Hepatocyte (in vitro differentiated cells): ENCODE measurements around the gene BPHL. TPM values are rescaled to one million over a fixed set of nuclear protein-coding genes. Genes with fewer than 3 reads are reported as not detected.

Experiments
- DNase-seq: peaks from one replicate; pipeline ENCODE4 v3.0.0-alpha.2; 2016; ENCODE audit warnings: low spot score
- H2AFZ ChIP-seq: fragments of 200-600 bp; sonication (generic); 2 replicates; pipeline ENCODE4 v1.6.0; 2016; ENCODE audit warnings: antibody characterized with exemption, mild to moderate bottlenecking
- H3K27ac ChIP-seq: fragments of 200-600 bp; sonication (generic); 2 replicates; pipeline ENCODE4 v1.5.1; 2016; ENCODE audit warnings: mild to moderate bottlenecking
- H3K27me3 ChIP-seq: fragments of 200-600 bp; sonication (generic); 2 replicates; pipeline ENCODE4 v1.6.1; 2016
- H3K36me3 ChIP-seq: fragments of 200-600 bp; sonication (generic); replicated peaks from 2 replicates; pipeline ENCODE4 v1.5.1; 2016; ENCODE audit warnings: low read depth; ENCODE audit not compliant: insufficient read depth
- H3K4me1 ChIP-seq: fragments of 200-600 bp; sonication (generic); 2 replicates; pipeline ENCODE4 v1.5.1; 2016; ENCODE audit warnings: mild to moderate bottlenecking, moderate library complexity; ENCODE audit not compliant: insufficient read depth
- H3K4me2 ChIP-seq: fragments of 200-600 bp; sonication (generic); 2 replicates; pipeline ENCODE4 v1.6.0; 2016
- H3K4me3 ChIP-seq: fragments of 200-600 bp; sonication (generic); 2 replicates; pipeline ENCODE4 v1.5.1; 2016; ENCODE audit warnings: mild to moderate bottlenecking
- H3K79me2 ChIP-seq: fragments of 200-600 bp; sonication (generic); 2 replicates; pipeline ENCODE4 v1.6.0; 2017; ENCODE audit warnings: mild to moderate bottlenecking
- H3K9me2 ChIP-seq: fragments of 200-600 bp; sonication (generic); replicated peaks from 2 replicates; pipeline ENCODE4 v1.6.0; 2017; ENCODE audit warnings: mild to moderate bottlenecking; ENCODE audit not compliant: insufficient read depth
- H3K9me3 ChIP-seq: fragments of 200-600 bp; sonication (generic); 2 replicates; pipeline ENCODE4 v1.5.1; 2016; ENCODE audit warnings: low read depth, mild to moderate bottlenecking
- H4K20me1 ChIP-seq: fragments of 200-600 bp; sonication (generic); 2 replicates; pipeline ENCODE4 v1.6.0; 2016; ENCODE audit warnings: mild to moderate bottlenecking; ENCODE audit not compliant: insufficient read depth, poor library complexity, severe bottlenecking
- CTCF ChIP-seq: fragments of 200-600 bp; sonication (generic); IDR thresholded peaks from 2 replicates; pipeline ENCODE4 v1.5.1; 2016; ENCODE audit warnings: antibody characterized with exemption, mild to moderate bottlenecking; ENCODE audit not compliant: poor library complexity
- EZH2 ChIP-seq: fragments of 200-600 bp; sonication (generic); IDR thresholded peaks from 2 replicates; pipeline ENCODE4 v1.6.1; 2016; ENCODE audit warnings: antibody characterized with exemption, mild to moderate bottlenecking, borderline replicate concordance
- EZH2phosphoT487 ChIP-seq: fragments of 200-600 bp; sonication (generic); IDR thresholded peaks from one replicate; pipeline ENCODE4 v1.6.1; 2018; ENCODE audit warnings: antibody characterized with exemption, mild to moderate bottlenecking, low read depth, moderate library complexity; ENCODE audit not compliant: unreplicated experiment, severe bottlenecking
- WGBS: methylation state at CpG from one replicate; pipeline ENCODE4 v1.1.6; 2016; ENCODE audit warnings: low lambda C conversion rate; ENCODE audit errors: missing lambda C conversion rate; 5-methylcytosine and 5-hydroxymethylcytosine counted together
- polyA plus RNA-seq: library from polyadenylated mRNA; unstranded; fragments of >200 nt; fragmentation: Nextera tagmentation; extraction: Ambion mirVana; gene quantifications from 2 replicates; pipeline ENCODE4 v1.2.1, GENCODE V29; 2016
- total RNA-seq: library from RNA; depleted of rRNA; stranded (reverse); fragments of >200 nt; gene quantifications from 2 replicates; pipeline ENCODE4 v1.2.3, GENCODE V29; 2014

Gene BPHL
- total and polyA plus RNA-seq, 2 experiments from 2014 or later: 52.0 to 77.0 TPM

- H3K4me3 ChIP-seq: no peak overlapping the region
- no peak overlapping the region for H3K4me2 ChIP-seq
- no peak overlapping the region for H2AFZ ChIP-seq
- no peaks in the 10 kb centered on the region for H3K9me2 ChIP-seq
- no peaks in the 10 kb centered on the region for H3K79me2 ChIP-seq
- no peaks in the 10 kb centered on the region for H4K20me1 ChIP-seq
- 61% methylated on average over 19 of the region's 19 CpGs for WGBS
- TF ChIP-seq EZH2phosphoT487: no peak
- TF ChIP-seq EZH2: no peak
- TF ChIP-seq CTCF: no peak
- no peak overlapping the region for H3K27ac ChIP-seq
- no peaks in the 10 kb centered on the region for H3K36me3 ChIP-seq
- no peaks in the 10 kb centered on the region for H3K27me3 ChIP-seq
- no peaks in the 10 kb centered on the region for H3K9me3 ChIP-seq
- no peaks in the 10 kb centered on the region for H3K4me1 ChIP-seq
- no peak for DNase-seq
Observed at GRCh38 chr6:3194535-3195419, 76.3 kb downstream of the BPHL start.

GRCh38 chr6:3195420-3195694 lies 76.8 kb downstream of the BPHL start:
- TF ChIP-seq EZH2: no peak
- TF ChIP-seq EZH2phosphoT487: no peak
- no peak for TF ChIP-seq CTCF
- Histone ChIP-seq H3K79me2 (no peaks in the 10 kb centered on the region), H3K4me3 (no peak overlapping the region), H4K20me1 (no peaks in the 10 kb centered on the region), H3K36me3 (no peaks in the 10 kb centered on the region), H3K9me3 (no peaks in the 10 kb centered on the region), H3K4me2 (no peak overlapping the region), H3K27ac (no peak overlapping the region), H2AFZ (no peak overlapping the region), H3K4me1 (no peaks in the 10 kb centered on the region), H3K9me2 (no peaks in the 10 kb centered on the region), H3K27me3 (no peaks in the 10 kb centered on the region)
- DNase-seq: no peak
- WGBS: 74% methylated on average over 5 of the region's 5 CpGs

- no peak overlapping the region for H3K4me2 ChIP-seq
- 74% methylated on average over 16 of the region's 16 CpGs for WGBS
- H3K4me3 ChIP-seq: no peak overlapping the region
- TF ChIP-seq CTCF (no peak), EZH2phosphoT487 (no peak), EZH2 (no peak)
- no peaks in the 10 kb centered on the region for H3K9me3 ChIP-seq
- H2AFZ ChIP-seq: no peak overlapping the region
- H3K27ac ChIP-seq: no peak overlapping the region
- no peaks in the 10 kb centered on the region for H3K79me2 ChIP-seq
- no peaks in the 10 kb centered on the region for H4K20me1 ChIP-seq
- no peaks in the 10 kb centered on the region for H3K27me3 ChIP-seq
- H3K4me1 ChIP-seq: no peaks in the 10 kb centered on the region
- no peak for DNase-seq
- H3K9me2 ChIP-seq: no peaks in the 10 kb centered on the region
- H3K36me3 ChIP-seq: no peaks in the 10 kb centered on the region
Observed at GRCh38 chr6:3195695-3196497, 77.4 kb downstream of the BPHL start.
